Measurements from ENCODE around the gene MGMT.

MGMT gene

GRCh38 chr10:129546106-129546505 is 79.1 kb downstream of the MGMT start:
- no peak for DNase-seq

GRCh38 chr10:129547608-129548007 is 80.6 kb downstream of the MGMT start:
- no peak for DNase-seq

- DNase-seq = no peak
Observed at GRCh38 chr10:129548600-129548999, 81.6 kb downstream of the MGMT start.

- no peak for DNase-seq
Observed at GRCh38 chr10:129550076-129550475, 83.0 kb downstream of the MGMT start.

- no peak for DNase-seq
Observed at GRCh38 chr10:129550658-129551057, 83.6 kb downstream of the MGMT start.

- no peak for DNase-seq
Observed at GRCh38 chr10:129552119-129552518, 85.1 kb downstream of the MGMT start.

GRCh38 chr10:129553928-129554327 is 86.9 kb downstream of the MGMT start:
- no peak for DNase-seq

GRCh38 chr10:129556316-129556715 is 89.3 kb downstream of the MGMT start:
- DNase-seq = no peak

- no peak for DNase-seq
Observed at GRCh38 chr10:129560361-129560760, 93.3 kb downstream of the MGMT start.

GRCh38 chr10:129562487-129562886 is 95.4 kb downstream of the MGMT start:
- DNase-seq = no peak

- no peak for DNase-seq
Observed at GRCh38 chr10:129564923-129565322, 97.9 kb downstream of the MGMT start.

GRCh38 chr10:129568583-129569344 is 101.7 kb downstream of the MGMT start:
- DNase-seq = no peak

GRCh38 chr10:129570185-129570584 is 103.1 kb downstream of the MGMT start:
- DNase-seq = no peak

GRCh38 chr10:129579228-129579627 is 112.2 kb downstream of the MGMT start:
- no peak for DNase-seq

- DNase-seq = peak; percentile 15
Observed at GRCh38 chr10:129580010-129580409, 113.0 kb downstream of the MGMT start.

- no peak for DNase-seq
Observed at GRCh38 chr10:129580901-129581300, 113.9 kb downstream of the MGMT start.

- no peak for DNase-seq
Observed at GRCh38 chr10:129581827-129582411, 114.9 kb downstream of the MGMT start.

- DNase-seq = no peak
Observed at GRCh38 chr10:129583831-129584230, 116.8 kb downstream of the MGMT start.

GRCh38 chr10:129586898-129587443 is 119.9 kb downstream of the MGMT start:
- no peak for DNase-seq

- DNase-seq = no peak
Observed at GRCh38 chr10:129589546-129589945, 122.5 kb downstream of the MGMT start.

- no peak for DNase-seq
Observed at GRCh38 chr10:129593953-129594352, 126.9 kb downstream of the MGMT start.

- no peak for DNase-seq
Observed at GRCh38 chr10:129594811-129595210, 127.8 kb downstream of the MGMT start.

- no peak for DNase-seq
Observed at GRCh38 chr10:129598413-129598812, 131.4 kb downstream of the MGMT start.

- DNase-seq = no peak
Observed at GRCh38 chr10:129599160-129599559, 132.1 kb downstream of the MGMT start.

GRCh38 chr10:129601737-129602136 is 134.7 kb downstream of the MGMT start:
- DNase-seq = no peak

All from NCI-H1417 treated with DMSO at 0.1 percent for 48 hours (cell line).